Fibroblast of mammary gland (primary cell): ENCODE data around the gene DKK3.
A peak's percentile ranks its signal among the peaks of the same experiment; 100 is the strongest.
"Not testable (repeated sequence)": the region's sequence is repeated elsewhere in the genome, so short reads cannot be mapped to it uniquely, and the experiment has no call there.

Source experiments
- DNase-seq: peaks from one replicate; pipeline ENCODE4 v3.0.0-alpha.2; 2010; ENCODE audit warnings: low read depth
- H3K4me3 ChIP-seq: 2 replicates; pipeline ENCODE4 v1.5.1; 2011; ENCODE audit warnings: low read depth, mild to moderate bottlenecking, low read length, moderate library complexity; ENCODE audit not compliant: control insufficient read depth
- TF ChIP-seq, protein P1 (sequence below): conservative IDR thresholded peaks from 2 replicates; pipeline ENCODE4 v1.5.1; 2011; ENCODE audit warnings: low read depth, low read length, inconsistent platforms; ENCODE audit not compliant: control insufficient read depth, insufficient read depth

Gene DKK3

DNA sequence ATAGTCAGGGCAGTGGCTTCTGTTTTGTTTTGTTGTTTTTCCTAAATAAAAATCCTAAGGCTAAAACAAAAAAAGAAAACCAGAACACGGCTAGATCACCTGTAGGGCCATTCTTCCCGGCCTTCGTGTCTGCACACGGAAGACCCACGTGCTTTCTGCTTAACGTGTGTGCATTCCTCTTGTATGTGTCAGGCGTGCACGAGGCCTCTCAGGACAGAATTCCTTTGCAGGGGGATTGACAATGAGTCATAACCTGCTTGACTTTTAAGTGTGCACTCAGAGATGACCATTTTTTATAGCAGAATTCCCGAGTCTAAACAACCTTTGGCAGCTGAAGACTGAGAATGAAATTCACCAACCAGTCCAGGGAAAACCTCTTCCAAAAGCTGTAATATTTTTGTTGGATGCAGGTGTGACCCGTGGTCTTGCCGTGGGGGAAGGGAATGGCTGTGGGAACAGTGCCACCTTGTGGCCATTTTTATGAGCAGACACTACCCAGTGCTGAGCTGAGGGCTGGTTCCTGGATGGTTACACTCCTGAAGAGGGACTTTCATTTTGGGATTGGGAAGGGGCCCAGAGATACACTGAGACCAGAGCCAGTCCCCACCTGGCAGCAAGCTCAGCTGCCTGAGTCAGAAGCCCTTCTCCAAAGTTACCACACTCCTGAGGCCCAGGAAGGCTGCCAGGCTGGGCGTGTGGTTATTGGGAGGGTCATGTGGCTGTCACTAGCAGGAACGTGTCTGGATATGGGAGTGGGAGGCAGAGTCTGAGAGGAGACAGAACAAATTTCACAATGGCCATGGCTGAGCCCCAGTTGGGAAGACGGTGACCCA is 35.7 kb upstream of the DKK3 start:
- TF ChIP-seq, protein P1, sequence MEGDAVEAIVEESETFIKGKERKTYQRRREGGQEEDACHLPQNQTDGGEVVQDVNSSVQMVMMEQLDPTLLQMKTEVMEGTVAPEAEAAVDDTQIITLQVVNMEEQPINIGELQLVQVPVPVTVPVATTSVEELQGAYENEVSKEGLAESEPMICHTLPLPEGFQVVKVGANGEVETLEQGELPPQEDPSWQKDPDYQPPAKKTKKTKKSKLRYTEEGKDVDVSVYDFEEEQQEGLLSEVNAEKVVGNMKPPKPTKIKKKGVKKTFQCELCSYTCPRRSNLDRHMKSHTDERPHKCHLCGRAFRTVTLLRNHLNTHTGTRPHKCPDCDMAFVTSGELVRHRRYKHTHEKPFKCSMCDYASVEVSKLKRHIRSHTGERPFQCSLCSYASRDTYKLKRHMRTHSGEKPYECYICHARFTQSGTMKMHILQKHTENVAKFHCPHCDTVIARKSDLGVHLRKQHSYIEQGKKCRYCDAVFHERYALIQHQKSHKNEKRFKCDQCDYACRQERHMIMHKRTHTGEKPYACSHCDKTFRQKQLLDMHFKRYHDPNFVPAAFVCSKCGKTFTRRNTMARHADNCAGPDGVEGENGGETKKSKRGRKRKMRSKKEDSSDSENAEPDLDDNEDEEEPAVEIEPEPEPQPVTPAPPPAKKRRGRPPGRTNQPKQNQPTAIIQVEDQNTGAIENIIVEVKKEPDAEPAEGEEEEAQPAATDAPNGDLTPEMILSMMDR: peak; percentile 91
- H3K4me3 ChIP-seq: no peak overlapping the region
- DNase-seq: peak; percentile 96

DNA sequence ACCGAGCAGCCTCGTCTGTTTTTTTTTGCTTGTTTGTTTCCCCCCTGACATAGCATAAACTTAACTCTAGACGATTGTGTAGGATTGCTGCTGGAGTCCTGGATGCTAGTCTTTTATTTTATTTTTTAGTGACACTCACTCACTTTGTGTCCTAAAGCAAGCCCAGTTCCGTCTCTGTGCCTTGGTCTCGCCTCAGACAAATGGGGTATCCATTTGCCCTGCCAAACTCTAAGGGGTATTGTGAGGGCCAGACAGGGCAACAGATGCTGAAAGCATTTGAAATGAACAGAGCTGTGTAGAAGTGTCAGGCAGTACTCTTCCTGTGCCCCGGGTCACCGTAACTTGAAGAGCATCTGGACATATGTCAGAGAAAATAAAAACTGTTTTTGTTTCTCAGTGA is 34.8 kb upstream of the DKK3 start:
- no peak for DNase-seq
- TF ChIP-seq, protein P1: no peak
- no peak overlapping the region for H3K4me3 ChIP-seq

DNA sequence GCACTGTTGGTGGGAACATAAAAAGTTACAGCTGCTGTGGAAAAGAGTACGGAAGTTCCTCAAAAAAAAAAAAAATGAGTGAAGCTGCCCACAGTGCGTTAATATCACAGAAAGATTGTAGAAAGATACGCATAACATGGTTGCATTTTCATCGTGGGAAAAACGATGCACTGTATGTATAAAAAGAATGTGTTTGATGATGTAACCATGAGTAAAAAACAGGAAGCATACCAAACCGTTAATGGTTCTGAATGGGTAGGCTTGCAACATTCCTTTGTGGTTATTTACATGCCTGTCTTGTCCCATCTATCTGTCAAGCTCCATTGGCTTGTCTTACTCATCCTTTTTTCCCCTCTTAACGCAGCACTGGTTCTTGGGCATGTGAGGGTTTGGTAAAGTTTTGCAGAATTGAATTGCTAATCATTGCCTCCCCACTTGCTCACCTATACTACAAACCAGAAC is 33.8 kb upstream of the DKK3 start:
- TF ChIP-seq, protein P1: no peak
- DNase-seq: peak; percentile 99
- no peak overlapping the region for H3K4me3 ChIP-seq

DNA sequence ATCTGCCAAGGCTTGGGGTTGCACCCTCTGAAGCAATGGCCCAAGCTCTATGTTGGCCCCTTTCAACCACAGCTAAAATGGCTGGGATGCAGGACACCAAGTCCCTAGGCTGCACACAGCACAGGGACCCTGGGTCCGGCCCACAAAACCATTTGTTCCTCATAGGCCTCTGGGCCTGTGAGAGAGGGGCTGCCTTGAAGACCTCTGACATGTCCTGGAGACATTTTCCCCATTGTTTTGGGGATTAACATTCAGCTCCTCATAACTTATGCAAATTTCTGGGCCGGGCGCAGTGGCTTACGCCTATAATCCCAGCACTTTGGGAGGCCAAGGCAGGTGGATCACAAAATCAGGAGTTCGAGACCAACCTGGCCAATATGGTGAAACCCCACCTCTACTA is 32.3 kb upstream of the DKK3 start:
- H3K4me3 ChIP-seq, DNase-seq: not testable (repeated sequence)

DNA sequence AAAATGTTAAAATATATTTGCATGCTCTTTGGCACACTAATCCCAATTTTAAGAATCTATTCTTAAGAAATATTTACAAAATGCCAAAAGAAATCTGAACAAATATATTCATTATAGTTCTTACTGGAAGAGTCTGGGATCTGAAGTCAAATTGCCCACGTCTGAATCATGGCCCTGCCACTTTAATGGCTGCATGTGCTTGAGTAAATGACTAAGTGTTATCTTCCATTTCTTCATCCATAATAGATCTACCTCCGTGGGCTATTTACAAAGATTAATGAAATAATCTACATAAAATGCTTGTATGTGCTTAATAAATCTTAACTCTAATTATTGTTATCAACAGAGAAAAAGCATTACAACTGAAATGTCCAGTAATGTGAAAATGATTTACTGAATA is 24.5 kb upstream of the DKK3 start:
- TF ChIP-seq, protein P1: no peak
- DNase-seq: peak; percentile 36
- H3K4me3 ChIP-seq: no peak overlapping the region

DNA sequence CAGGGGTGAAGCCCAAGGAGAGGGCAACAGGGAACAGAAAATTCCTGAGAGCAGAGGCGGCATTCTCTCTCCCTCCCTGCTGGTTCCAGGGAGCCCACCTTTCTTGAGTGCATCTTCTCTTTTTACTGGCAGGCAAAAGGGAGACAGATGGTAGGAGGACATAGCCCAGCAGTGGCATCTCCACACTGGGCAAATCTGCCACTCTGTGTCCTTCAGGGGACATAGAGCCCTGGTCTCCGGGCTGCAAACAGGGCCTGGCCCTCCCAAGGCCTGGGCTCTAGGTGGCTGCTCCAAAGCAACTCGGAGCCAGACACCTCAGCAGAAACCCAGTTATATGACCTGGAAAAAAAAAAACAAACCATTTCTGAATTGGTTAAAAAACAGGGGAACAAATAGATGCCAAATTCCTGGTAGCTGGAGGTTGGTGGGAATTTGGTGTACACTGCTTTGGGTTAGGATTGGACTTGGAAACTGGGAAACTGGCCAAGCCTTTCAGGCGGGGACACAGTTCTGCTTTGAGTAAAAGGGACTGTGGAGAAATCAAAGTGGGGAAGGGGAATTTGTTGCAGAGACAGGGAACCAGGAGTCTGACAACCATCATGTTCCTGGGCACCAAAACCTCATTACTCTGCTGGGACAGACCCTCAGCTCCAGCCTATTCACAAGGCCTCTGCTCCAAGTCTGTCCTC is 23.6 kb upstream of the DKK3 start:
- DNase-seq: no peak
- TF ChIP-seq, protein P1: no peak
- no peak overlapping the region for H3K4me3 ChIP-seq

DNA sequence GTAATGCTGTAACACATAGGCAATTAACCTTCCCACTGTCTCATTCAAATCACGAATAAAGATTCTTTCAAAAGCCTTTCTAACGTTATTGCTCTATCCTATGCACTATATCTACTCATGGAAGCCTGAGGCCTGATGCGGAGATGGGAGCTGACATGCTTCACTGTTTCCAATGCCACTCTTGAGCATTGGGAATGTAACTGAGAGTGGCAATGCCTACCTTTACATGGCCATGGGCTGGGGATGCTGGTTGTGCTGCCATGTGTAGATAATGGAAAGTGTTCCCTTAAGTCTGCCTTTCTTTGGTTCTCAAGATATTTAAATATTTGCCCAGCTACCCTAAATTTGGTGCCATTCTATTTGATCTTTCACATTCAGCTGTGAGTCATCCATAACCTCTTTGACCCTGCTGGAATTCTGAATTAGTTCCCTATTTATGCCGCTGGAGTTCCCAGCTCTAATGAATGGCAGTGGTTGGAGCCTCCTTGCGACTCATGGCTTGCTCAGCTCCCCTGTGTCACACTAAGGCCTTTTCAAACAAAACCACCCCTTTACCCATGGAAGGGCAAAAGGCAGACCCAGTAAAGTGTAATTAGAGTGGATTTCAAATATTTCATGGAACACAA is 21.4 kb upstream of the DKK3 start:
- TF ChIP-seq, protein P1: no peak
- H3K4me3 ChIP-seq: no peak overlapping the region
- DNase-seq: peak; percentile 73
